Left lung (tissue), 10 donors: ENCODE measurements around the gene PIGP. TPM values are rescaled to one million over a fixed set of nuclear protein-coding genes. Genes with fewer than 3 reads are reported as not detected.

Experiments
- ATAC-seq: fragments of 200-7000 bp; cut with Tn5 transposase; one replicate; pipeline ENCODE4 v1.9.1; 2020; ENCODE audit warnings: moderate library complexity
- DNase-seq, 4 donors: peaks; one replicate each; pipeline ENCODE4 v3.0.0-alpha.2; 2013 to 2020
- H3K27ac ChIP-seq, 2 donors: fragments of 200-600 bp; sonication (generic) in 1 of 2; one replicate each; pipeline versions ENCODE4 v1.5.0 to v1.8.0; 2020 to 2021
- H3K27me3 ChIP-seq, 2 donors: fragments of 200-600 bp; sonication (generic) in 1 of 2; one replicate each; pipeline versions ENCODE4 v1.5.0 to v1.8.0; 2020 to 2021
- H3K36me3 ChIP-seq, 2 donors: fragments of 200-600 bp; sonication (generic) in 1 of 2; one replicate each; pipeline versions ENCODE4 v1.5.0 to v1.8.0; 2020 to 2021
- H3K4me1 ChIP-seq, 2 donors: fragments of 200-600 bp; one replicate each; pipeline ENCODE4 v1.8.0; 2021
- H3K4me3 ChIP-seq, 2 donors: fragments of 200-600 bp; sonication (generic) in 1 of 2; one replicate each; pipeline versions ENCODE4 v1.5.0 to v1.8.0; 2020 to 2021; ENCODE audit warnings: mild to moderate bottlenecking in 1 of 2
- H3K9me3 ChIP-seq, 2 donors: fragments of 200-600 bp; sonication (generic) in 1 of 2; one replicate each; pipeline versions ENCODE4 v1.5.0 to v1.8.0; 2020 to 2021
- intact Hi-C, 2 donors: fragments of 100-400 bp; cut with DNase I; formaldehyde crosslinking; loops; one replicate each; pipeline versions ENCODE4 v1.11.2 to v1.14.2; 2022
- polyA plus RNA-seq, 6 donors: library from polyadenylated mRNA; unstranded; fragments of 120-200 nt; gene quantifications; one replicate each; pipeline ENCODE4 v1.2.1, GENCODE V29; 2013; ENCODE audit not compliant: insufficient read length in 6 of 6
- total RNA-seq, 2 donors: library from RNA; stranded (reverse); fragmentation: NEBNext Ultra II Directional; extraction: Animal tissue kit (Norgen Biotek cat#: 25700); gene quantifications; one replicate each; pipeline ENCODE4 v1.2.1, GENCODE V29; 2021
- TF ChIP-seq, protein P1 (sequence below), 2 donors: fragments of 200-600 bp; sonication (generic) in 1 of 2; IDR thresholded peaks; one replicate each; pipeline versions ENCODE4 v1.5.0 to v1.8.0; 2021; ENCODE audit warnings: antibody characterized with exemption in 2 of 2
- donor health status: DM: no; HTN: yes; CAD: no.
- donor health status: DM: no; HTN: no; CAD: no.

PIGP gene
- total and polyA plus RNA-seq, 8 donors = 17.3 to 27.3 (median 22.8) TPM

DNA sequence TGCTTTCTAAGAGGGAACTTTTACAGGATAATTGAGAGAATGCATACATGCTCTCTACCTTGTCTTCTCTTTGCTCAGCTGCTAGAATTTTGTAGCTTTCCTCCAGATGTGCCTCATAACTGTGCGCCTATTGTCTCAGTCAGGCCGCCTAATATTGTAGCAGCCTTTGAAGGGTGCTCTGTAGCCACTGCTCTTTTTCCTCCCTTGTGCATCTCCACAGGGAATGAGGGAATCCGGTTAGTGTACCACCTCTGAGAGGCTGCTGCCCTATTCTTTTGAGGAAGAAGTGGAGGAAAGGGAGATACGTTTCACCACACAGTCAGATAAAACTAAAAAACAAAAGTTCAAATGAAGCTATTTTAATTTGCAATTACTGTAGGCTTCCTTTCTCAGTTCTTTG is 22.9 kb upstream of the PIGP start:
- TF ChIP-seq, protein P1, sequence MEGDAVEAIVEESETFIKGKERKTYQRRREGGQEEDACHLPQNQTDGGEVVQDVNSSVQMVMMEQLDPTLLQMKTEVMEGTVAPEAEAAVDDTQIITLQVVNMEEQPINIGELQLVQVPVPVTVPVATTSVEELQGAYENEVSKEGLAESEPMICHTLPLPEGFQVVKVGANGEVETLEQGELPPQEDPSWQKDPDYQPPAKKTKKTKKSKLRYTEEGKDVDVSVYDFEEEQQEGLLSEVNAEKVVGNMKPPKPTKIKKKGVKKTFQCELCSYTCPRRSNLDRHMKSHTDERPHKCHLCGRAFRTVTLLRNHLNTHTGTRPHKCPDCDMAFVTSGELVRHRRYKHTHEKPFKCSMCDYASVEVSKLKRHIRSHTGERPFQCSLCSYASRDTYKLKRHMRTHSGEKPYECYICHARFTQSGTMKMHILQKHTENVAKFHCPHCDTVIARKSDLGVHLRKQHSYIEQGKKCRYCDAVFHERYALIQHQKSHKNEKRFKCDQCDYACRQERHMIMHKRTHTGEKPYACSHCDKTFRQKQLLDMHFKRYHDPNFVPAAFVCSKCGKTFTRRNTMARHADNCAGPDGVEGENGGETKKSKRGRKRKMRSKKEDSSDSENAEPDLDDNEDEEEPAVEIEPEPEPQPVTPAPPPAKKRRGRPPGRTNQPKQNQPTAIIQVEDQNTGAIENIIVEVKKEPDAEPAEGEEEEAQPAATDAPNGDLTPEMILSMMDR (IDR thresholded peaks at IDR 0.05) = no peak
- ATAC-seq (no peak), DNase-seq (no peak)
- no peaks in the 10 kb centered on the region for H3K9me3 ChIP-seq
- intact Hi-C loops = no loop called here
- no peaks in the 10 kb centered on the region for H3K27me3 ChIP-seq
- H3K36me3 ChIP-seq = peaks cover 0 to 64% of the 10 kb centered on the region in 2 donors
- H3K4me1 ChIP-seq = no peaks in the 10 kb centered on the region
- no peak overlapping the region for H3K27ac ChIP-seq
- H3K4me3 ChIP-seq = no peak overlapping the region

DNA sequence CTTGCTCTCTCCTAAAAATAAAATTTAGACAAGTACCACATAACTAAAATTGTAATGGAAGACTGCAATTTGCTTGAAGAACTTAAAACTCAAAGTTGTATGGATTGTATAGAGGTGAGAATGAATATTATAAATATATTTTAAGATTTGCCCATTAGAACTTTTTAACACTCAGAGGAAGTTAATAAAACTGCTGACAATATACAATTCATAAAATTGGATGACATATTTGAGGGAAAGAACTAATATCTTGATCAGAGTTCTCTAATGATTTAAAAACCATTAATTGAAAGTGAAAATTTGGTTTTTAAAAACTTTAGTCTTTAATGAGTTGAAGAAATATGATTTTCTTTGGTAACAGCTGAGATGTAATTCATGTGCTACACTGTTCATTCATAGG is 21.1 kb upstream of the PIGP start:
- Histone ChIP-seq H3K36me3 (peaks cover 0 to 55% of the 10 kb centered on the region in 2 donors), H3K27ac (no peak overlapping the region), H3K27me3 (no peaks in the 10 kb centered on the region), H3K4me3 (no peak overlapping the region), H3K4me1 (no peaks in the 10 kb centered on the region), H3K9me3 (no peaks in the 10 kb centered on the region)
- no peak for DNase-seq
- intact Hi-C loops = no loop called here
- ATAC-seq = no peak
- TF ChIP-seq, protein P1 (IDR thresholded peaks at IDR 0.05) = no peak

DNA sequence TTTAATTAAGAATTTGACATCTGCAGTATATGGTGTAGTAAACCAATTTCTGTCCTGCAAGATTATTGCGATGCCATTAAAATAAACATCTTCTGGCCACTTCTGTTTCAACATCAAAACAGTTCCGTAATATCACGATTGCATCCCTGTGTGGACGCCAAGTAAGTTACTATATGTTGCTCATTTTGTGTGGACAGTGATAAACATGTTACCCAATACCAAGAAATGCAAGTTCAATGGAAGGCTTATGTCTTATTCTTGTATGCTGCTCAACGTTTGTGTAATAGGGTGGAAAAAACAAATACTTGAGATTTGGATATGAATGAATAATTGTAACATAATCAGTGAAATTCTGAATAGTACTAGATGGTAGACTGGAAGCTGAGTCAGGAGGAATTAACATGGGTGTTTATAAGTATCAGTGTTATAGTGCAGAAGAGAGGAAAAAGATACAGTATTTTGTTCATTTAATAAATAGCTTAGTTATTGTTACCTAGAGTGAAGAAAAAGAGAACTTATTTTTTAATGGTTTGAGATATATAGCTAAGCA is 15.4 kb upstream of the PIGP start:
- Histone ChIP-seq H3K36me3 (peaks cover 0 to 18% of the 10 kb centered on the region in 2 donors), H3K9me3 (no peaks in the 10 kb centered on the region), H3K27ac (no peak overlapping the region), H3K4me1 (peaks cover 6 to 7% of the 10 kb centered on the region in 2 donors), H3K27me3 (no peaks in the 10 kb centered on the region), H3K4me3 (no peak overlapping the region)
- DNase-seq = peak in 1 of 4 donors; percentile 41
- no peak for ATAC-seq
- TF ChIP-seq, protein P1 (IDR thresholded peaks at IDR 0.05) = no peak
- intact Hi-C loops = no loop called here

DNA sequence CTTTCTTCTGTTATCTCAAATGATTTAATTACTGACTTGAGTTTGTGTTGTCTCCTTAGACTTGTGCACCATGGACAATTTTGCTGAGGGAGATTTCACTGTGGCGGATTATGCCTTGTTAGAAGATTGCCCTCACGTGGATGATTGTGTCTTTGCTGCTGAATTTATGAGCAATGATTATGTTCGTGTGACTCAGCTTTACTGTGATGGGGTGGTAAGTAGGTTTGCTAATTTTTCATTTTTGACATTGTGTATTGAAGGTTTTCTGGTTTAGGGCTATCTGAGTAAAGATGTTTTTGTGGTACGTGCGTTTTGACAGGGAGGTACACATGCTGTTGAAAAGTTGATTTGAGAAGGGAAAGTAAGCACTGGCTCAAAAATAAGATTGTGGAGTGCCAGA is 14.3 kb upstream of the PIGP start:
- TF ChIP-seq, protein P1 (IDR thresholded peaks at IDR 0.05) = no peak
- Histone ChIP-seq H3K9me3 (no peaks in the 10 kb centered on the region), H3K27ac (no peak overlapping the region), H3K4me3 (no peak overlapping the region), H3K27me3 (no peaks in the 10 kb centered on the region), H3K36me3 (peaks cover 0 to 11% of the 10 kb centered on the region in 2 donors), H3K4me1 (peaks cover 7 to 10% of the 10 kb centered on the region in 2 donors)
- intact Hi-C loops = no loop called here
- ATAC-seq (no peak), DNase-seq (no peak)

DNA sequence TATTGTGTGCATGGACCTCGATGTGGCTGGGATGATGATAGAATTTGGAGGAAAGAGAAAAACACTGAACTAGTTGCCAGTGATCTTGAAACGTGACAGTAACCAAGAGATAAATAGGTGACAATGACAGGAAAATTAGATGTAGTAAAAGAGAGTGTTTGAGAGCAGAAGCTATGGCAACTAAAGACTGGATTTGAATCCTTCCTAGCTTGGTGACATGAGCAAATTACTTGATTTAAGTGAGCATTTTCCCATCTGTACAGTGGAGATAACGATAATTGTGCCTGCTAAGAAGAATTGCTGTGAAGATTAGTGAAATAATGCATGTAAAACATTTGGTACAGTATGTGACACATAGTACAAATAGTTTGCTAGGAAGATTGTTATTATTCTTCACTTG is 12.9 kb upstream of the PIGP start:
- peaks cover 7 to 10% of the 10 kb centered on the region in 2 donors for H3K4me1 ChIP-seq
- TF ChIP-seq, protein P1 (IDR thresholded peaks at IDR 0.05) = no peak
- no peak overlapping the region for H3K4me3 ChIP-seq
- H3K27ac ChIP-seq = no peak overlapping the region
- H3K9me3 ChIP-seq = no peaks in the 10 kb centered on the region
- DNase-seq (no peak), ATAC-seq (no peak)
- intact Hi-C loops = no loop called here
- no peaks in the 10 kb centered on the region for H3K36me3 ChIP-seq
- H3K27me3 ChIP-seq = no peaks in the 10 kb centered on the region
